Omental fat pad (tissue), 4 donors: ENCODE results near the gene ACOX1. TPM values are rescaled to one million over a fixed set of nuclear protein-coding genes. Genes with fewer than 3 reads are reported as not detected.
"Not testable (repeated sequence)": the region's sequence is repeated elsewhere in the genome, so short reads cannot be mapped to it uniquely, and the experiment has no call there.

ENCODE experiments used
- ATAC-seq: fragments of 150-250 bp; one replicate; pipeline ENCODE4 v1.9.1; 2016; ENCODE audit warnings: mild to moderate bottlenecking, moderate library complexity; ENCODE audit not compliant: low FRiP score
- DNase-seq: peaks from one replicate; pipeline ENCODE4 v3.0.0-alpha.2; 2019; ENCODE audit warnings: low spot score
- CTCF ChIP-seq, 3 donors: fragments of 450-650 bp; IDR thresholded peaks; one replicate each; pipeline ENCODE4 v1.5.1; 2016 to 2017; ENCODE audit warnings: antibody characterized with exemption in 3 of 3, mild to moderate bottlenecking in 3 of 3, moderate library complexity in 2 of 3
- total RNA-seq, 4 donors: library from RNA; depleted of rRNA; stranded (reverse); fragments of >200 nt; gene quantifications; one replicate each; pipeline ENCODE4 v1.1.0, GENCODE V29; 2016

ACOX1 gene
- total RNA-seq, 4 donors from 2014 or later, result 63.7 to 176 (median 123) TPM

GRCh38 chr17:75970011-75970523 is 8.9 kb downstream of the ACOX1 start:
- no peak for TF ChIP-seq CTCF (IDR thresholded peaks at IDR 0.05)
- ATAC-seq (no peak), DNase-seq (no peak)

GRCh38 chr17:75969044-75969443 is 9.9 kb downstream of the ACOX1 start:
- not testable (repeated sequence) for DNase-seq, ATAC-seq

GRCh38 chr17:75965468-75965867 is 13.5 kb downstream of the ACOX1 start:
- DNase-seq (no peak), ATAC-seq (no peak)
- no peak for TF ChIP-seq CTCF (IDR thresholded peaks at IDR 0.05)

- TF ChIP-seq CTCF (IDR thresholded peaks at IDR 0.05), result no peak
- ATAC-seq, result no peak
- no peak for DNase-seq
These were observed 19.0 kb downstream of the ACOX1 start for GRCh38 chr17:75959839-75960511.

GRCh38 chr17:75959051-75959838 is 19.7 kb downstream of the ACOX1 start:
- ATAC-seq, result peak; percentile 39
- TF ChIP-seq CTCF (IDR thresholded peaks at IDR 0.05), result no peak
- DNase-seq, result no peak

GRCh38 chr17:75950855-75951554 is 28.0 kb downstream of the ACOX1 start:
- ATAC-seq (no peak), DNase-seq (no peak)
- no peak for TF ChIP-seq CTCF (IDR thresholded peaks at IDR 0.05)

- no peak for TF ChIP-seq CTCF (IDR thresholded peaks at IDR 0.05)
- no peak for DNase-seq
- no peak for ATAC-seq
These were observed 28.5 kb downstream of the ACOX1 start for GRCh38 chr17:75950421-75950820.
